ENCODE results near the gene MX1. TPM values are rescaled to one million over a fixed set of nuclear protein-coding genes. Genes with fewer than 3 reads are reported as not detected.

Gene MX1
- total and polyA plus RNA-seq, 2 of the 13 experiments (the other 11 are each of a cell fraction or from before 2014, with no cell fraction given), result 2.6 to 5.8 TPM

- TF ChIP-seq PRDM10 (CRISPR knock-in tag; IDR thresholded peaks at IDR 0.05; ENCODE audit: low read depth), result no peak
- TF ChIP-seq E2F1 (CRISPR knock-in tag; IDR thresholded peaks at IDR 0.05), result no peak
- no peak for TF ChIP-seq SMARCE1 (IDR thresholded peaks at IDR 0.05; ENCODE audit: borderline replicate concordance)
- TF ChIP-seq GTF2F1 (IDR thresholded peaks at IDR 0.05; ENCODE audit: low read length), result no peak
- no peak for TF ChIP-seq CEBPZ (IDR thresholded peaks at IDR 0.05; ENCODE audit: low read length)
- no peak for TF ChIP-seq SMAD3 (CRISPR knock-in tag; IDR thresholded peaks at IDR 0.05)
- 0 out of 2 replicates have a peak, but pooled peaks have one; percentile 29 for TF ChIP-seq ZNF768 (CRISPR knock-in tag; IDR thresholded peaks at IDR 0.05)
- TF ChIP-seq SETDB1 (CRISPR knock-in tag; IDR thresholded peaks at IDR 0.05; ENCODE audit: borderline replicate concordance), result no peak
- no peak for TF ChIP-seq SMYD3 (CRISPR knock-in tag; IDR thresholded peaks at IDR 0.05)
- TF ChIP-seq NFATC3 (CRISPR knock-in tag; IDR thresholded peaks at IDR 0.05), result no peak
- TF ChIP-seq TAF15 (IDR thresholded peaks at IDR 0.05; ENCODE audit: low read depth, low read length, poor library complexity, severe bottlenecking), result no peak
- no peak for TF ChIP-seq FOXO1 (CRISPR knock-in tag; IDR thresholded peaks at IDR 0.05)
- no peak for TF ChIP-seq ZNF550 (CRISPR knock-in tag; IDR thresholded peaks at IDR 0.05; ENCODE audit: borderline replicate concordance)
- no peak for TF ChIP-seq MAFF (IDR thresholded peaks at IDR 0.05; ENCODE audit: low read depth, low read length)
- peak; percentile 31; the same call in 1 of the 2 replicates for TF ChIP-seq PATZ1 (CRISPR knock-in tag; IDR thresholded peaks at IDR 0.05)
- TF ChIP-seq GZF1 (CRISPR knock-in tag; IDR thresholded peaks at IDR 0.05), result no peak
These were observed 49.8 kb downstream of the MX1 start (continued) for GRCh38 chr21:41475714-41476420.

Data from HepG2 (cell line).